Fibroblast of lung (primary cell): ENCODE measurements around the gene TRANK1. TPM values are rescaled to one million over a fixed set of nuclear protein-coding genes. Genes with fewer than 3 reads are reported as not detected.
"Not testable (repeated sequence)": the region's sequence is repeated elsewhere in the genome, so short reads cannot be mapped to it uniquely, and the experiment has no call there.

Experiments used
- DNase-seq, 2 donors: peaks; one replicate each; pipeline versions ENCODE4 v3.0.0 to v3.0.0-alpha.2; 2010; ENCODE audit warnings: low read depth in 2 of 2
- H2AFZ ChIP-seq: 2 replicates; pipeline ENCODE4 v1.5.1; 2012; ENCODE audit warnings: low read length, control low read depth, inconsistent platforms
- H3K27ac ChIP-seq: 2 replicates; pipeline ENCODE4 v1.5.1; 2011; ENCODE audit warnings: low read length, control low read depth; ENCODE audit not compliant: insufficient read depth
- H3K27me3 ChIP-seq: 2 replicates; pipeline ENCODE4 v1.5.1; 2011; ENCODE audit warnings: mild to moderate bottlenecking, low read length; ENCODE audit not compliant: control insufficient read depth, insufficient read depth
- H3K36me3 ChIP-seq: 2 replicates; pipeline ENCODE4 v1.5.1; 2011; ENCODE audit warnings: low read length; ENCODE audit not compliant: control insufficient read depth, insufficient read depth
- H3K4me1 ChIP-seq: 2 replicates; pipeline ENCODE4 v1.5.1; 2011; ENCODE audit warnings: low read length; ENCODE audit not compliant: control insufficient read depth, insufficient read depth; ENCODE audit errors: extremely low read depth
- H3K4me2 ChIP-seq: 2 replicates; pipeline ENCODE4 v1.5.1; 2011; ENCODE audit warnings: low read length, control low read depth; ENCODE audit not compliant: insufficient read depth; ENCODE audit errors: extremely low read depth
- H3K4me3 ChIP-seq, 4 experiments: fragments of 200-600 bp in 1 of 4; sonication (generic) in 1 of 4; replicated peaks in 1 of 4; 2 replicates each; pipeline ENCODE4 v1.5.1; 2011 to 2016; ENCODE audit warnings: low read length in 4 of 4, low read depth in 3 of 4, mild to moderate bottlenecking in 3 of 4, control low read depth in 2 of 4, inconsistent platforms in 1 of 4, mixed read lengths in 1 of 4; ENCODE audit not compliant: insufficient read depth in 1 of 4; ENCODE audit errors: control extremely low read depth in 1 of 4
- H3K79me2 ChIP-seq: 2 replicates; pipeline ENCODE4 v1.5.1; 2012; ENCODE audit warnings: mild to moderate bottlenecking, low read length, inconsistent platforms; ENCODE audit not compliant: control insufficient read depth, insufficient read depth
- H3K9ac ChIP-seq: 2 replicates; pipeline ENCODE4 v1.5.1; 2011; ENCODE audit warnings: mild to moderate bottlenecking, low read length, control low read depth; ENCODE audit not compliant: insufficient read depth
- H3K9me3 ChIP-seq: 2 replicates; pipeline ENCODE4 v1.5.1; 2012; ENCODE audit warnings: low read depth, low read length; ENCODE audit not compliant: control insufficient read depth, insufficient read depth
- H4K20me1 ChIP-seq: 2 replicates; pipeline ENCODE4 v1.5.1; 2011; ENCODE audit warnings: low read length; ENCODE audit not compliant: control insufficient read depth, insufficient read depth; ENCODE audit errors: extremely low read depth
- CTCF ChIP-seq, 2 donors: IDR thresholded peaks in 1 of 2; conservative IDR thresholded peaks in 1 of 2; 1 replicate in 1 of 2; 2 replicates in 1 of 2; pipeline ENCODE4 v1.5.1; 2011 to 2012; ENCODE audit warnings: low read length in 2 of 2, control low read depth in 1 of 2, inconsistent platforms in 1 of 2, low read depth in 1 of 2, mild to moderate bottlenecking in 1 of 2
- EZH2 ChIP-seq: IDR thresholded peaks from 2 replicates; pipeline ENCODE4 v1.5.1; 2012; ENCODE audit warnings: low read length, control low read depth, mild to moderate bottlenecking; ENCODE audit errors: missing control alignments
- polyA plus RNA-seq, 2 donors: library from polyadenylated mRNA; depleted of rRNA in 1 of 2; stranded (reverse) in 1 of 2; unstranded in 1 of 2; fragments of >200 nt; gene quantifications; 2 replicates each; pipeline ENCODE4 v1.2.1, GENCODE V29; 2011 to 2012; ENCODE audit warnings: missing spikeins in 1 of 2
- total RNA-seq: library from RNA; depleted of rRNA; stranded (reverse); fragments of >200 nt; gene quantifications from 2 replicates; pipeline ENCODE4 v1.2.1, GENCODE V29; 2014

The TRANK1 gene
- total and polyA plus RNA-seq, 2 donors (not counting 1 experiment from before 2014, with no cell fraction given): 9.1 to 28.6 TPM

- Histone ChIP-seq H3K4me3 (no peak overlapping the region), H3K27me3 (no peaks in the 10 kb centered on the region), H2AFZ (no peak overlapping the region), H3K27ac (no peak overlapping the region), H3K4me1 (no peaks in the 10 kb centered on the region), H4K20me1 (no peaks in the 10 kb centered on the region), H3K79me2 (no peaks in the 10 kb centered on the region), H3K9ac (no peak overlapping the region), H3K9me3 (no peaks in the 10 kb centered on the region), H3K36me3 (peaks cover 1% of the 10 kb centered on the region), H3K4me2 (no peak overlapping the region)
- TF ChIP-seq EZH2: no peak
- no peak for TF ChIP-seq CTCF (conservative IDR thresholded peaks at IDR 0.05 in 1 of 2, IDR thresholded peaks at IDR 0.05 in 1 of 2; ENCODE audit: low read depth in 1 of 2, low read length in 2 of 2)
- no peak for DNase-seq
These were observed 54.6 kb downstream of the TRANK1 start for GRCh38 chr3:36890261-36890660.

GRCh38 chr3:36881735-36882134 lies 63.1 kb downstream of the TRANK1 start:
- TF ChIP-seq CTCF (conservative IDR thresholded peaks at IDR 0.05 in 1 of 2, IDR thresholded peaks at IDR 0.05 in 1 of 2; ENCODE audit: low read depth in 1 of 2, low read length in 2 of 2): no peak
- no peaks in the 10 kb centered on the region for H3K79me2 ChIP-seq
- H3K4me1 ChIP-seq: no peaks in the 10 kb centered on the region
- H3K9me3 ChIP-seq: no peaks in the 10 kb centered on the region
- H3K27ac ChIP-seq: no peak overlapping the region
- DNase-seq: no peak
- H3K4me3 ChIP-seq: no peak overlapping the region
- H3K4me2 ChIP-seq: no peak overlapping the region
- H3K9ac ChIP-seq: no peak overlapping the region
- H3K36me3 ChIP-seq: no peaks in the 10 kb centered on the region
- no peaks in the 10 kb centered on the region for H4K20me1 ChIP-seq
- no peak overlapping the region for H2AFZ ChIP-seq
- H3K27me3 ChIP-seq: no peaks in the 10 kb centered on the region

- not testable (repeated sequence) for H3K9me3 ChIP-seq, H3K27me3 ChIP-seq, H3K9ac ChIP-seq, H3K36me3 ChIP-seq, H2AFZ ChIP-seq, H3K79me2 ChIP-seq, H3K27ac ChIP-seq, H4K20me1 ChIP-seq, DNase-seq, H3K4me3 ChIP-seq, H3K4me1 ChIP-seq, H3K4me2 ChIP-seq
These were observed 65.0 kb downstream of the TRANK1 start for GRCh38 chr3:36879842-36880241.
